HepG2 (cell line): ENCODE results near the gene GHRHR. TPM values are rescaled to one million over a fixed set of nuclear protein-coding genes. Genes with fewer than 3 reads are reported as not detected.

Source experiments
- ATAC-seq: fragments of 200-7000 bp; cut with Tn5 transposase; 3 replicates; pipeline ENCODE4 v1.9.1; 2020; ENCODE audit warnings: mild to moderate bottlenecking, moderate library complexity
- BruUV-seq: library from RNA; stranded (reverse); fragments of 400-500 nt; replicated peaks from 2 replicates; lab custom pipeline; 2021; lab: Mats Ljungman, UMichigan
- CTCF ChIA-PET: fragments of 300-600 bp; formaldehyde crosslinking; extraction: SDS; loops from one replicate; lab custom pipeline; 2021; ENCODE audit warnings: low total read pairs, inconsistent platforms, low intra/inter-chr PET ratio; lab: Yijun Ruan, JAX
- POLR2A ChIA-PET: fragments of 350-600 bp; sonication (Branson Sonifier 250); formaldehyde crosslinking; loops from one replicate; lab custom pipeline; 2020; ENCODE audit warnings: antibody characterized with exemption, inconsistent platforms; lab: Yijun Ruan, JAX
- DNase-seq: peaks from one replicate; pipeline ENCODE4 v3.0.0-alpha.2; 2015; ENCODE audit warnings: low spot score
- FAIRE-seq: peaks from 3 replicates; lab custom pipeline; 2011; peaks lifted over from hg19 to GRCh38; lab: Jason Lieb, UNC
- H2AFZ ChIP-seq: one replicate; pipeline ENCODE4 v1.6.1; 2011; ENCODE audit warnings: low read length, inconsistent platforms
- H3K27ac ChIP-seq: fragments of 300-600 bp; 3 replicates; pipeline ENCODE4 v1.8.0; 2011; ENCODE audit warnings: mixed run types, mild to moderate bottlenecking, mixed read lengths, low read length, inconsistent platforms; ENCODE audit not compliant: insufficient read depth; ENCODE audit errors: extremely low read length
- H3K27me3 ChIP-seq, 2 experiments: fragments of 200-600 bp in 1 of 2; 2 replicates in 1 of 2; 3 replicates in 1 of 2; pipeline versions ENCODE4 v1.6.0 to v1.8.0; 2011; ENCODE audit warnings: low read length in 2 of 2, mild to moderate bottlenecking in 2 of 2, moderate library complexity in 2 of 2, inconsistent platforms in 1 of 2; ENCODE audit not compliant: insufficient read depth in 2 of 2, control insufficient read depth in 1 of 2
- H3K36me3 ChIP-seq, 2 experiments: fragments of 200-600 bp in 1 of 2; replicated peaks in 1 of 2; 2 replicates in 1 of 2; 3 replicates in 1 of 2; pipeline versions ENCODE4 v1.5.1 to v1.8.0; 2011; ENCODE audit warnings: low read length in 2 of 2, inconsistent platforms in 1 of 2; ENCODE audit not compliant: insufficient read depth in 2 of 2, control insufficient read depth in 1 of 2
- H3K4me1 ChIP-seq: 2 replicates; pipeline ENCODE4 v1.5.1; 2012; ENCODE audit warnings: low read length, inconsistent platforms; ENCODE audit not compliant: insufficient read depth
- H3K4me2 ChIP-seq: 2 replicates; pipeline ENCODE4 v1.6.0; 2011; ENCODE audit warnings: low read depth, low read length, inconsistent platforms
- H3K4me3 ChIP-seq, 3 experiments: fragments of 200-600 bp in 1 of 3; sonication (generic), shearing (Covaris generic) in 1 of 3; replicated peaks in 1 of 3; 2 replicates each; pipeline ENCODE4 v1.5.1; 2011 to 2016; ENCODE audit warnings: low read length in 3 of 3, inconsistent platforms in 2 of 3, low read depth in 2 of 3, mild to moderate bottlenecking in 2 of 3, control low read depth in 1 of 3, mixed read lengths in 1 of 3; ENCODE audit not compliant: insufficient read depth in 1 of 3
- H3K79me2 ChIP-seq: one replicate; pipeline ENCODE4 v1.6.1; 2011; ENCODE audit warnings: low read length, inconsistent platforms; ENCODE audit not compliant: insufficient read depth
- H3K9ac ChIP-seq: 2 replicates; pipeline ENCODE4 v1.6.0; 2011; ENCODE audit warnings: mild to moderate bottlenecking, low read depth, low read length, inconsistent platforms; ENCODE audit not compliant: insufficient read depth
- H3K9me3 ChIP-seq: 2 replicates; pipeline ENCODE4 v1.5.1; 2012; ENCODE audit warnings: mild to moderate bottlenecking, low read length
- H4K20me1 ChIP-seq: 2 replicates; pipeline ENCODE4 v1.6.0; 2011; ENCODE audit warnings: inconsistent platforms, mild to moderate bottlenecking, low read length, moderate library complexity; ENCODE audit not compliant: insufficient read depth
- BATF2 ChIP-seq: sonication (generic); formaldehyde crosslinking; IDR thresholded peaks from 2 replicates; pipeline ENCODE4 v1.8.0; 2022; ENCODE audit warnings: mild to moderate bottlenecking, missing genetic modification reagents, moderate library complexity
- BRD4 ChIP-seq: sonication (generic); formaldehyde crosslinking; IDR thresholded peaks from 2 replicates; pipeline ENCODE4 v1.4.0; 2020; ENCODE audit warnings: missing genetic modification reagents
- E2F1 ChIP-seq: sonication (generic); formaldehyde crosslinking; IDR thresholded peaks from 2 replicates; pipeline ENCODE4 v1.5.0; 2020; ENCODE audit warnings: missing genetic modification reagents
- ETV5 ChIP-seq: IDR thresholded peaks from 2 replicates; pipeline ENCODE4 v1.6.1; 2018; ENCODE audit warnings: missing biosample characterization, missing genetic modification reagents, inconsistent platforms, borderline replicate concordance
- FOXC1 ChIP-seq: sonication (generic); formaldehyde crosslinking; IDR thresholded peaks from 2 replicates; pipeline ENCODE4 v1.8.0; 2022; ENCODE audit warnings: mild to moderate bottlenecking, missing genetic modification reagents, borderline replicate concordance
- FOXK1 ChIP-seq: sonication (generic); formaldehyde crosslinking; IDR thresholded peaks from 2 replicates; pipeline ENCODE4 v1.4.0; 2020; ENCODE audit warnings: low read depth, missing genetic modification reagents, borderline replicate concordance
- GMEB2 ChIP-seq: IDR thresholded peaks from 2 replicates; pipeline ENCODE4 v1.6.1; 2016; ENCODE audit warnings: missing biosample characterization, missing genetic modification reagents, low read depth
- JUNB ChIP-seq: sonication (generic); formaldehyde crosslinking; IDR thresholded peaks from 2 replicates; pipeline ENCODE4 v1.8.0; 2022; ENCODE audit warnings: missing genetic modification reagents, mild to moderate bottlenecking, borderline replicate concordance
- MED13 ChIP-seq: sonication (generic); formaldehyde crosslinking; IDR thresholded peaks from 2 replicates; pipeline ENCODE4 v1.5.0; 2020; ENCODE audit warnings: missing genetic modification reagents
- PRPF4 ChIP-seq: fragments of 200-400 bp; formaldehyde crosslinking; IDR thresholded peaks from 2 replicates; pipeline ENCODE4 v1.6.1; 2016; ENCODE audit warnings: low read length, low read depth; ENCODE audit not compliant: poor library complexity, severe bottlenecking
- SRF ChIP-seq: IDR thresholded peaks from 2 replicates; pipeline ENCODE4 v1.6.1; 2011; ENCODE audit warnings: mild to moderate bottlenecking, low read depth, low read length, moderate library complexity
- ZBTB2 ChIP-seq: sonication (generic); formaldehyde crosslinking; IDR thresholded peaks from 2 replicates; pipeline ENCODE4 v1.8.0; 2022; ENCODE audit warnings: low read depth, missing genetic modification reagents
- ZBTB3 ChIP-seq: sonication (generic); formaldehyde crosslinking; IDR thresholded peaks from 2 replicates; pipeline ENCODE4 v1.4.0; 2020; ENCODE audit warnings: low read depth, mild to moderate bottlenecking, moderate library complexity, missing genetic modification reagents, borderline replicate concordance
- ZMAT3 ChIP-seq: sonication (generic); formaldehyde crosslinking; conservative IDR thresholded peaks from 2 replicates; pipeline ENCODE4 v1.7.0; 2021; ENCODE audit warnings: missing genetic modification reagents
- ZNF282 ChIP-seq: fragments of 450-650 bp; IDR thresholded peaks from 2 replicates; pipeline ENCODE4 v1.6.1; 2018; ENCODE audit not compliant: partially characterized antibody
- ZNF34 ChIP-seq: sonication (generic); formaldehyde crosslinking; IDR thresholded peaks from 2 replicates; pipeline ENCODE4 v1.4.0; 2020; ENCODE audit warnings: mild to moderate bottlenecking, missing genetic modification reagents, borderline replicate concordance
- ZNF460 ChIP-seq: sonication (generic); formaldehyde crosslinking; IDR thresholded peaks from 2 replicates; pipeline ENCODE4 v1.5.1; 2020; ENCODE audit warnings: missing genetic modification reagents, mild to moderate bottlenecking, borderline replicate concordance
- ZNF577 ChIP-seq: sonication (generic); formaldehyde crosslinking; IDR thresholded peaks from 2 replicates; pipeline ENCODE4 v1.4.0; 2020; ENCODE audit warnings: mild to moderate bottlenecking, low read depth, missing genetic modification reagents, borderline replicate concordance
- WGBS: methylation state at CpG from one replicate; pipeline ENCODE4 v1.1.6; 2017; ENCODE audit warnings: low lambda C conversion rate; 5-methylcytosine and 5-hydroxymethylcytosine counted together
- in situ Hi-C: cut with HindIII; loops from 2 replicates; pipeline ENCODE4 v1.10.0; 2017; ENCODE audit warnings: low pct_unique_long_range_greater_than_20kb; ENCODE audit not compliant: extremely low pct_ligation_motif_present
- intact Hi-C: fragments of 100-400 bp; cut with micrococcal nuclease; formaldehyde crosslinking; loops from one replicate; pipeline ENCODE4 v1.10.0; 2022; ENCODE audit not compliant: unreplicated experiment
- polyA plus RNA-seq, 8 experiments: library from polyadenylated mRNA; depleted of rRNA in 3 of 8; stranded (reverse) in 7 of 8; unstranded in 1 of 8; fragments of >200 nt; fragmentation: Illumina TruSeq in 4 of 8; extraction: Trizol in 4 of 8; gene quantifications; 2 replicates each; pipeline versions ENCODE4 v1.2.1 to v1.2.3, GENCODE V29; 2011 to 2016; ENCODE audit warnings: low read depth in 4 of 8, missing spikeins in 1 of 8, mixed read lengths in 1 of 8; ENCODE audit not compliant: insufficient read depth in 1 of 8
- total RNA-seq, 5 experiments: library from RNA; depleted of rRNA; stranded (reverse); fragments of >200 nt; fragmentation: Illumina TruSeq; extraction: Trizol; gene quantifications; 2 replicates each; pipeline ENCODE4 v1.2.3, GENCODE V29; 2016; ENCODE audit warnings: low read depth in 1 of 5

The GHRHR gene
- total and polyA plus RNA-seq, 2 of the 13 experiments (the other 11 are each of a cell fraction or from before 2014, with no cell fraction given), result not detected

GRCh38 chr7:30973791-30974604, 10.2 kb downstream of the GHRHR start:
- H3K79me2 ChIP-seq, result no peaks in the 10 kb centered on the region
- in situ Hi-C loops (no loop called here), intact Hi-C loops (loop anchor here (1.0 kb wide), 1 partner anchor 36 kb away; no protein-coding TSS in a partner anchor)
- no peak overlapping the region for H2AFZ ChIP-seq
- TF ChIP-seq ZBTB3 (CRISPR knock-in tag) (no peak), FOXC1 (CRISPR knock-in tag) (no peak), ZNF282 (no peak), ZNF577 (no peak), SRF (no peak), ZNF34 (CRISPR knock-in tag) (no peak), BRD4 (CRISPR knock-in tag) (no peak), ZNF460 (no peak), FOXK1 (CRISPR knock-in tag) (no peak), JUNB (CRISPR knock-in tag) (no peak), GMEB2 (CRISPR knock-in tag) (no peak), ZMAT3 (no peak), ETV5 (CRISPR knock-in tag) (no peak), MED13 (CRISPR knock-in tag) (no peak), BATF2 (CRISPR knock-in tag) (no peak), ZBTB2 (no peak), E2F1 (CRISPR knock-in tag) (no peak), PRPF4 (no peak)
- no peaks in the 10 kb centered on the region for H3K9me3 ChIP-seq
- H3K4me3 ChIP-seq, result no peak overlapping the region
- BruUV-seq, result no TSS peak
- no peaks in the 10 kb centered on the region for H4K20me1 ChIP-seq
- WGBS, result 63% methylated on average over 16 of the region's 18 CpGs
- no peak for DNase-seq
- no peak overlapping the region for H3K4me2 ChIP-seq
- H3K4me1 ChIP-seq, result peaks cover 11% of the 10 kb centered on the region
- POLR2A ChIA-PET, result no interaction called here
- H3K27me3 ChIP-seq, result no peaks in the 10 kb centered on the region
- no peak overlapping the region for H3K27ac ChIP-seq
- H3K36me3 ChIP-seq, result no peaks in the 10 kb centered on the region
- FAIRE-seq, result no peak
- H3K9ac ChIP-seq, result no peak overlapping the region
- CTCF ChIA-PET, result interaction anchor here (1.5 kb wide), 1 partner anchor 35 kb away, joined by 9 read pairs; no protein-coding TSS in a partner anchor
- no peak for ATAC-seq
